Karpas-422 (cell line): Measurements from ENCODE around the gene PIGP. TPM values are rescaled to one million over a fixed set of nuclear protein-coding genes. Genes with fewer than 3 reads are reported as not detected.
"Not testable (repeated sequence)": the region's sequence is repeated elsewhere in the genome, so short reads cannot be mapped to it uniquely, and the experiment has no call there.

Experiments used
- DNase-seq: peaks from one replicate; pipeline ENCODE4 v3.0.0-alpha.2; 2015
- H2AFZ ChIP-seq: fragments of 200-600 bp; sonication (generic); 2 replicates; pipeline ENCODE4 v1.6.1; 2014; ENCODE audit warnings: antibody characterized with exemption, low read length, mixed read lengths
- H3K27ac ChIP-seq: fragments of 200-600 bp; sonication (generic); 2 replicates; pipeline ENCODE4 v1.5.1; 2014; ENCODE audit warnings: mild to moderate bottlenecking, low read length, moderate library complexity
- H3K27me3 ChIP-seq: fragments of 200-600 bp; sonication (generic); 2 replicates; pipeline ENCODE4 v1.6.1; 2014; ENCODE audit warnings: low read length, mixed read lengths
- H3K36me3 ChIP-seq: fragments of 200-600 bp; sonication (generic); 2 replicates; pipeline ENCODE4 v1.6.1; 2014; ENCODE audit warnings: low read length, mixed read lengths; ENCODE audit not compliant: insufficient read depth
- H3K4me1 ChIP-seq: fragments of 200-600 bp; sonication (generic); 2 replicates; pipeline ENCODE4 v1.6.1; 2014; ENCODE audit warnings: mild to moderate bottlenecking, low read length, mixed read lengths
- H3K4me2 ChIP-seq: fragments of 200-600 bp; sonication (generic); 2 replicates; pipeline ENCODE4 v1.6.1; 2014; ENCODE audit warnings: low read length, low read depth, mild to moderate bottlenecking; ENCODE audit not compliant: poor library complexity, severe bottlenecking
- H3K4me3 ChIP-seq: fragments of 200-600 bp; sonication (generic); 2 replicates; pipeline ENCODE4 v1.5.1; 2014; ENCODE audit warnings: mild to moderate bottlenecking, antibody characterized with exemption, low read length, mixed read lengths
- H3K79me2 ChIP-seq: fragments of 200-600 bp; sonication (generic); 2 replicates; pipeline ENCODE4 v1.6.1; 2014; ENCODE audit warnings: mild to moderate bottlenecking, low read length, mixed read lengths
- H3K9ac ChIP-seq: fragments of 200-600 bp; sonication (generic); 2 replicates; pipeline ENCODE4 v1.6.0; 2014; ENCODE audit warnings: low read length
- H3K9me2 ChIP-seq: fragments of 200-600 bp; sonication (generic), shearing (Covaris generic); replicated peaks from 2 replicates; pipeline ENCODE4 v1.6.0; 2014; ENCODE audit warnings: mild to moderate bottlenecking, low read length, moderate library complexity; ENCODE audit not compliant: insufficient read depth
- H3K9me3 ChIP-seq: fragments of 300-700, 200-600 bp; sonication (generic); 2 replicates; pipeline ENCODE4 v1.6.1; 2014; ENCODE audit warnings: low read length, mixed read lengths
- H4K20me1 ChIP-seq: fragments of 200-600 bp; sonication (generic); 2 replicates; pipeline ENCODE4 v1.6.1; 2014; ENCODE audit warnings: mild to moderate bottlenecking, antibody characterized with exemption, low read length, low read depth; ENCODE audit not compliant: insufficient read depth
- total RNA-seq: library from RNA; depleted of rRNA; stranded (reverse); fragments of >200 nt; shearing (Covaris generic); gene quantifications from 2 replicates; pipeline ENCODE4 v1.2.3, GENCODE V29; 2014; ENCODE audit warnings: low replicate concordance; rRNA removed

Gene PIGP
- 17.1 and 63.1 TPM in 2 replicates for total RNA-seq

GRCh38 chr21:37072988-37073416 lies at the start of gene PIGP, which contains the start of gene TTC3:
Gene PIGP (minus strand): TSS chr21:37073071. CDS start chr21:37072515, 556 bp downstream.
Gene TTC3 (plus strand): TSS chr21:37073254. CDS start chr21:37087258, 14,004 bp downstream.
- Histone ChIP-seq H2AFZ (peak within 1 kb of the TSS; percentile 77; the same call in 1 of the 2 replicates), H3K9me2 (no peaks in the 10 kb centered on the region), H3K27me3 (no peaks in the 10 kb centered on the region), H3K9me3 (no peaks in the 10 kb centered on the region), H3K36me3 (no peaks in the 10 kb centered on the region), H4K20me1 (peaks cover 11% of the 10 kb centered on the region), H3K79me2 (peaks cover 79% of the 10 kb centered on the region), H3K4me2 (peak within 1 kb of the TSS; percentile 90), H3K27ac (peak within 1 kb of the TSS; percentile 79), H3K4me1 (peaks cover 65% of the 10 kb centered on the region), H3K4me3 (peak within 1 kb of the TSS; percentile 96), H3K9ac (peak within 1 kb of the TSS; percentile 91)
- peak; percentile 97 for DNase-seq

GRCh38 chr21:37119421-37120218 lies 46.7 kb upstream of the PIGP start:
- no peaks in the 10 kb centered on the region for H3K9me2 ChIP-seq

GRCh38 chr21:37118187-37118826 lies 45.4 kb upstream of the PIGP start:
- Histone ChIP-seq H3K27me3 (no peaks in the 10 kb centered on the region), H3K9me3 (no peaks in the 10 kb centered on the region), H4K20me1 (no peaks in the 10 kb centered on the region)

More at GRCh38 chr21:37119421-37120218, 46.7 kb upstream of the PIGP start:
- Histone ChIP-seq H3K79me2 (peaks cover 42% of the 10 kb centered on the region), H3K9me3 (no peaks in the 10 kb centered on the region), H3K36me3 (peaks cover 22% of the 10 kb centered on the region; the same call in 1 of the 2 replicates), H3K4me2 (no peak overlapping the region), H3K9ac (no peak overlapping the region), H3K27me3 (no peaks in the 10 kb centered on the region), H2AFZ (no peak overlapping the region), H4K20me1 (no peaks in the 10 kb centered on the region), H3K4me3 (no peak overlapping the region), H3K27ac (no peak overlapping the region), H3K4me1 (no peaks in the 10 kb centered on the region)
- no peak for DNase-seq

GRCh38 chr21:37117204-37117603 lies 44.3 kb upstream of the PIGP start:
- H3K36me3 ChIP-seq, result peaks cover 18% of the 10 kb centered on the region; the same call in 1 of the 2 replicates
- H4K20me1 ChIP-seq, result no peaks in the 10 kb centered on the region
- H3K9me2 ChIP-seq, result no peaks in the 10 kb centered on the region
- H3K9me3 ChIP-seq, result no peaks in the 10 kb centered on the region
- peaks cover 37% of the 10 kb centered on the region for H3K79me2 ChIP-seq
- H3K9ac ChIP-seq, result no peak overlapping the region
- no peak overlapping the region for H3K27ac ChIP-seq
- DNase-seq, result no peak
- H3K27me3 ChIP-seq, result no peaks in the 10 kb centered on the region
- H3K4me1 ChIP-seq, result no peaks in the 10 kb centered on the region
- H3K4me2 ChIP-seq, result no peak overlapping the region
- no peak overlapping the region for H2AFZ ChIP-seq
- no peak overlapping the region for H3K4me3 ChIP-seq

More at GRCh38 chr21:37118187-37118826, 45.4 kb upstream of the PIGP start:
- no peaks in the 10 kb centered on the region for H3K4me1 ChIP-seq
- peaks cover 18% of the 10 kb centered on the region; the same call in 1 of the 2 replicates for H3K36me3 ChIP-seq
- H3K9me2 ChIP-seq, result no peaks in the 10 kb centered on the region
- H3K79me2 ChIP-seq, result peaks cover 41% of the 10 kb centered on the region
- no peak overlapping the region for H3K4me3 ChIP-seq
- no peak for DNase-seq
- H3K4me2 ChIP-seq, result no peak overlapping the region
- H3K27ac ChIP-seq, result no peak overlapping the region
- H3K9ac ChIP-seq, result no peak overlapping the region
- no peak overlapping the region for H2AFZ ChIP-seq

GRCh38 chr21:37116459-37116858 lies 43.6 kb upstream of the PIGP start:
- Histone ChIP-seq H3K36me3 (peaks cover 13% of the 10 kb centered on the region; the same call in 1 of the 2 replicates), H3K79me2 (peaks cover 37% of the 10 kb centered on the region)
- not testable (repeated sequence) for H4K20me1 ChIP-seq, H2AFZ ChIP-seq, H3K9me3 ChIP-seq, H3K4me1 ChIP-seq, H3K9ac ChIP-seq, H3K9me2 ChIP-seq, H3K4me2 ChIP-seq, H3K27ac ChIP-seq, H3K4me3 ChIP-seq, H3K27me3 ChIP-seq, DNase-seq

GRCh38 chr21:37114301-37114700 lies 41.4 kb upstream of the PIGP start:
- peaks cover 11% of the 10 kb centered on the region; the same call in 1 of the 2 replicates for H3K36me3 ChIP-seq
- not testable (repeated sequence) for H2AFZ ChIP-seq, DNase-seq, H3K27ac ChIP-seq, H3K9me2 ChIP-seq, H3K27me3 ChIP-seq, H3K4me2 ChIP-seq, H4K20me1 ChIP-seq, H3K4me1 ChIP-seq, H3K4me3 ChIP-seq, H3K9me3 ChIP-seq, H3K9ac ChIP-seq
- H3K79me2 ChIP-seq, result peaks cover 19% of the 10 kb centered on the region

GRCh38 chr21:37111029-37111428 lies 38.2 kb upstream of the PIGP start:
- DNase-seq, H3K4me1 ChIP-seq, H3K9ac ChIP-seq, H2AFZ ChIP-seq, H3K4me3 ChIP-seq, H3K27ac ChIP-seq, H3K9me2 ChIP-seq, H4K20me1 ChIP-seq, H3K4me2 ChIP-seq, H3K27me3 ChIP-seq, H3K9me3 ChIP-seq: not testable (repeated sequence)
- H3K36me3 ChIP-seq, result peaks cover 23% of the 10 kb centered on the region
- H3K79me2 ChIP-seq, result peaks cover 25% of the 10 kb centered on the region

GRCh38 chr21:37106998-37107397 lies 34.1 kb upstream of the PIGP start:
- H4K20me1 ChIP-seq, result no peaks in the 10 kb centered on the region
- no peaks in the 10 kb centered on the region for H3K4me1 ChIP-seq
- no peak overlapping the region for H3K27ac ChIP-seq
- no peak overlapping the region for H3K4me3 ChIP-seq
- H3K36me3 ChIP-seq, result peaks cover 28% of the 10 kb centered on the region
- H3K9ac ChIP-seq, result no peak overlapping the region
- H3K27me3 ChIP-seq, result no peaks in the 10 kb centered on the region
- H3K9me2 ChIP-seq, result no peaks in the 10 kb centered on the region
- peaks cover 61% of the 10 kb centered on the region for H3K79me2 ChIP-seq
- DNase-seq, result no peak
- no peak overlapping the region for H3K4me2 ChIP-seq
- no peak overlapping the region for H2AFZ ChIP-seq
- H3K9me3 ChIP-seq, result no peaks in the 10 kb centered on the region
